GM20431 (cell line): ENCODE results near the gene FBRS.
"Not testable (repeated sequence)": the region's sequence is repeated elsewhere in the genome, so short reads cannot be mapped to it uniquely, and the experiment has no call there.

Experiments
- in situ Hi-C: fragments of 300-500 bp; cut with MseI, MboI; formaldehyde crosslinking; loops from one replicate; pipeline ENCODE4 v1.15.0; 2020; ENCODE audit warnings: low sequenced_read_pairs; ENCODE audit not compliant: unreplicated experiment

The FBRS gene

DNA sequence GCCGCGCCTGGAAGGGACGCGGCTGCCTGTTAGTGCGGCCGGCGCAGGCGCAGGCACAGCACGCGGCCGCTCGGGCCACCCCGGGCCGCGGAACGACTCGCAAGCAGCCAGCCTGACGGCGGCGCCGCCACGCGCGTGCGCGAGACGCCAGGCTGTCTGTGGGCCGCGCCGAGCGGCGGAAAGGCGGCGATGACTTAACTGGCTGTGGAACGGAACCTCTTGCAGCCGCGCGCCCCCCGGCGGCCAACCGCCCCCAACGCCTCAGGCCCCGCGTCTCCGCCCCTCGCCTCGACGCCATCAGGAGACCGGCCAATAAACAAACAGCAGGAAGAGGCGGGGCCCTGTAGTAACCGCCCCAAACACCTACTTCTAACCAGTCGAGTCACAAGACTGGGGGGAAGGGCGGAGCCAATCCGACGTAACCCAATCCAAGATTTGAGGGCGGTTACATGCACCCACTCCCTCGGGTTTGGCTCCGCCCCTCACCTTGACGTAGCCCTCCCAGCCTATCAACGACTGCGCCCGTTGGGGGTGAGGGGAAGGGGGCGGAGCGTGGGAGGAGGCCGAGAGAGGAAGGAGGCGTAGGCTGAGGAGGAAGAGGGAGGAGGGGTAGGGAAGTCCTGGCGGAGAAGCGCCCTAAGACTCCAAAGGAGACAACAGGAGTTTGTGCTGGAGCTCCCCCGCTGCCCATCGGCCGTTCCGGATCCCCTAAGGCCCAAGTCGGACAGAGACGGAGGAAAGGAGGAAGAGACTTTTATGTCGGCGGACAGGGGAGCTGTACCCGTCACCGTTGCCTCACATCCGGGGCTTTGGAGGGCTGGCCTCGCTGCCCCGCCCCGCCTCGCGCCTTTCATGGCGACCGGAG, at the start of gene FBRS:
TSS of gene FBRS (plus strand) at position 566 of the 865 bp plus-strand sequence. CDS start 1,088 bp downstream, outside the sequence.
- in situ Hi-C loops, result no loop called here

DNA sequence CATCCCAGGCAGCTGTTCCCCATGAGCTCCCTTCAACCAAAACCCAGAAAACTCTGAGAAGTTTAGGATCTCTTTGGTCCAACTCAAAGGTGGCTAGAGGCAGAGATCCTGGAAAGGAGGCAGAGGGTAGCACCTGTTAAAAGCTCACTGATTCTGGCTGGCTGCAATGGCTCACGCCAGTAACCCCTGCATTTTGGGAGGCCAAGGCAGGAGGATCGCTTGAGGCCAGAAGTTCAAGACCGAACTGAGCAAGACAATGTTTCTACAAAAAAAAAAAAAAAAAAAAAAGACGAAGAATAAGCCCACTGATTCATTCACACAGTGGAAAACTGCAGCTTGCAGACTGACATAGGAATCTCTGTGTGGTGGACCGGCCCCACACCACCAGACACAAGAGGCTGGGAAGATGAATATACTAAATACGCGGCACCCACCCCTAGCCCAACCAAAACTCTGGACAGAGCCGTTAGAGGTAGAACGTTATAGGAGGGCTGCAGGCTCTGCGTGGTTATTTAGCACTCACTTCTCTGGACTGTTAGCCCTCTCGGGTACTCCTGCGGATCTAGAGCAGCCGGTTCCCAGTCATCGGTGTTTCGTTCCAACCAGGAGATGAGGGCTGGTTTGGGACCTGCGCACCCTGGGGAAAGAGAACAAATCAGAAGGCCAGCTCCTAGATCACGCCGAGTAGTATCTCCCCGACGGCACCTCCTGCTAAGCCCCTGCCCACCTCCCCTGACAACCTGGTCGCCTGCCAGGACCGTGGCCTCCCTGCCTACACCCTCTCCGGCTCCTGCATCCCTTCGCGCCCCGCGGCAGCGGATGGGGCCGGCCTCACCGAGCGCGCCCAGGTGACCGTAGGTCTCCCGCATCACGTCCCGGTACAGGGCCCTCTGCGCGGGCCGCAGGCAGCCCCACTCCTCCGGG, 49.0 kb upstream of the FBRS start:
- in situ Hi-C loops, result loop anchor here (25.0 kb wide), 1 partner anchor 172 kb away; the partner anchor contains the start of genes DCTPP1 and SEPHS2

DNA sequence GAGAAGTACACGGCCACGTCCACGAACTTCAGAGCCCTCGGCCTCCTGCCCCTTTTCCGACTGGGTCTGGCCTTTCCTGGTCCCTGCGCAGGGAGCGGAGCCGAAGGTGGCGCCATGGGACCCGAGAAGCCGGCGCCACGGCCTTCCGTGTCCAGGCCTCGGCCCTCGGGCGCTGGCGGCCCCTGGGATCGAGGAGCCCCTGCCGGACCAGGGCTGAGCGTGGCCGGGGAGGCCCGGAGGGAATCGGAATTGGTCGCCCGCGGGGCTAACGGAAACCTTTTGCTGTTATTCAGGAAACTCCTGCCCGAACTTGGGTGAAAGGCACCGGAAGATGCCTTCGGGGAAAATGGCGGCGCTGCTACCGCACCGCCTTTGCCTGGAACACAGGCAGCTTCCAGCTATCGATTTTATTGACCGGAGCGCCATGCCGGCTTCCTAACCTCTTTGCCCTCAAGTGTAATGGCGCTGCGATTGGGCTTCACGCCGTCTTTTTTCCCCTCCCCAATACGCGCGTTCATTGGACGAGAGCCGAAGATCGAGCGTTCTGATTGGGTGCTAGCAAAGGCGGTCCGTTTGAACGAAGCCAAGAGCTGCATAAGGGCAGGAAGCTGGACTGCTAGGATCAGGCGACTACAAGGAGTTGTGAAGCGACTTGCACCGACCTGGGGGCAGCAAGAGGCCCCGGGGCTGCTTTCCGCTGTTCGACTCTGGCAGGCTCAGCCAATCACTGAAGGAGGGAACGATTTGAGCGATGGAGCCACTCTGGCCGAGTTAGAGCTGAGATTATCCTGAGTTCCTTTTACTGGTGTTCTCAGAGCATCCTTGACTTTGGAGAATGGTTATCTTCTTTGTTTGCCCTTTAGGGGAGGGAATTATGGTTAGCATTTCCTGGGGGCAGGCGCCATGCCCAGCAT, 48.0 kb upstream of the FBRS start, which contains the start of gene ZNF689:
TSS of gene ZNF689 (minus strand) at position 464 of the 914 bp plus-strand sequence. CDS start at position 116, 348 bp downstream.
- in situ Hi-C loops, result loop anchor here (25.0 kb wide), 1 partner anchor 173 kb away; the partner anchor contains the start of genes DCTPP1 and SEPHS2

DNA sequence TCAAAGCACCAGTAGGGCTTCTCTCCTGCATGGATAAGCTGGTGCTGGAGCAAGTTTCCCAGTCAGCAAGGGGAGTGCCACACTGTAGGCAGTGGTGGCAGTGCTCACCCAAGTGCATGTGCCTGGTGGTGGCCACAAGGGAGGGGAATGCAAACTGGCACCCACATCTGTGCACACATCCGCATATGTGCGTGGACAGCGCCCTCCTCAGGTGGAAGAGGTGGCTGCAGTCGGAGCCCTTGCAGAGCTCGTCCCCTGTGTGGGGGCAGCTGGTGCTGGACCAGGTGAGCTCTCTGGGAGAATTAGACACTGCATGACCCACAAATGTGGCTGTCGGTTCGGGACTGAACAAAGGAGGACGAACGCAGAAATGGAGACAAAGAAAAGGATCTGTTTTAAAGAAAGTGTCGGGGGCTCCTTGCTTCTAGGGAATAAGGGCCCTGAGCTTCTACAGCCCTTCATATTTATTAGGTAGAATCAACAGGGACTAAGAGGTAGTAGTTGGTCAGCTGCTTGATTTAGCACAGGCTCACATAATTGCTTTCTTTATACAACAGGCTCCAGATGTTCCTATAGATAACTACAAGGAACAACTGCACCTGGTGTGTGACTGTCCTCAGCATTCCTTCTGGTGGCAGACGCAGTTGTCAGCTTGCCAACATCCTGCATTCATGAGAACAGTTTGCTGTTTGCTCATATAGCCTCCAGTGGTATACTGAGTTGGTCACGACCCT, 42.7 kb upstream of the FBRS start:
- in situ Hi-C loops, result loop anchor here (25.0 kb wide), 1 partner anchor 178 kb away; the partner anchor contains the start of genes DCTPP1 and SEPHS2

DNA sequence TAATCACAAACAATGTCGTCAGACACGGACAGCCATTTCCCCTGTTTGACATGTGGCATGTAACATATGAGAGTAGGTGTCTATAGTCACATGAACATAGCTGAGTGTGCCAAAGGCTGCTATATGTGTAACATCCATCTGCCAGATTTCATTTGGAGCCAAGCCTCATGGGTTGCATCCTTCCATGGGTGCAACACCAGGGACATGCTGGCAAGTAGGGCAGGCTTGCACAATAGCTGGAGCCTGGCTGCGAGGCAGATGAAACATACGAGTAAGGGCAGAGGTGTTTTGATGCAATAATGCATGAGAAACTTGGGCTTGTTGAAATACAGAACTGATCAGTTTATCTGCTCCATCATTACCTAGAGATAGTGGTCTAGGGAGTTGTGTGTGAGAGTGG, 39.0 kb upstream of the FBRS start:
- in situ Hi-C loops, result loop anchor here (25.0 kb wide), 1 partner anchor 182 kb away; the partner anchor contains the start of genes DCTPP1 and SEPHS2

DNA sequence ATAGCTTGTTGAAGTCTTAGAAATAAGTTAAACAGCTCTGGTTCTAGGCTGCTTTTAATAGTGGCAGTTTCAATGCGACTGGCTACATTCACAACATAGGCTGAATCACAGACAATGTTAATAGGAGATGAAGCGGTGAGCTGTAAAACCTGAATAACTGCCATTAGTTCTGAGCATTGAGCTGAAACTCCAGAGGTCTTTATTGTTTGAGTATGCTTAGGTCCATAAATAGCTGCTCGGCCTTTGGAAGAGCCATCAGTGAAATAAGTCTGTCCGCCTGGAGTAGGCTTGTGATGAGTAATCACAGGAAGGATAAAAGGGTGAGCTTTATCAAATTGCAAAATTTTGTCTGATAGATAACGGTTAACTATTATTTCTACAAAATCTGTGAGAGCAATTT, 38.6 kb upstream of the FBRS start:
- in situ Hi-C loops, result loop anchor here (25.0 kb wide), 1 partner anchor 182 kb away; the partner anchor contains the start of genes DCTPP1 and SEPHS2

DNA sequence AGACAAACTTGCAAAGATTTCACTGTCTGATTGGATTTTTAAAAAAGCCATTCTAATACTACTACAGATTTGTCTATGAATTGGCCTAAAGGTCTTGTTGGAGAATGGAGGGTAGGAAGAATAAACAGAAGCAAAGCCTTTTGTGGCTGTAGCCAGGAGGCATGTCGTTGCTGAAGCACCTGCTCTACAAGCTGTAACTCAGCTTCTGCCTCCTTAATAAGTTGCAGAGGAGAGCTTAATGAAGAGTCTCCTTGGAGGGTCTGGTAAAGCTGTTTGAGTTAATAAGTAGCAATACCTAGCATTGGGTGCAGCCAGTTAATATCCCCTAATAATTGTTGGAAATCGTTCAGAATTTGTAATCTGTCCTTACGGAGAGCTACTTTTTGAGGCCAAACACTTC, 38.1 kb upstream of the FBRS start:
- in situ Hi-C loops, result loop anchor here (25.0 kb wide), 1 partner anchor 183 kb away; the partner anchor contains the start of genes DCTPP1 and SEPHS2

DNA sequence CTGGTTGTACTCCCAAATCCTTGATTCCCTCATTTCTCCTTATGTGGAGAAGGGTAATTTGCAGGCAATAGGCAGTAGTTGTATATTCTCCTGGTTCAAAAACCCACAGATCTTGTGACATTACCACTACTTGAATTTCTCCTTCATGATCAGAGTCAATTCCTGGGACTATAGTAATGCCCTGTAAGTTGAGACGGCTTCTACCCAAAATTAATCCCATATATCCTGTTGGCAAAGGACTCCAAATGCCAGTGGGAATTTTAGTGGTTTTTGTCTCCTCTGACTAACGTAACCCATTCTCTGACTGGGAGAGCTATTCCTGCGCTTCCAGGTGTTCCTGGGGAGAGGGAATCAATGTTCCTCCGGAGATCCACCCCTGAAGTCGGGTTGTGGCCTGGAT, 36.5 kb upstream of the FBRS start:
- in situ Hi-C loops, result loop anchor here (25.0 kb wide), 1 partner anchor 184 kb away; the partner anchor contains the start of genes DCTPP1 and SEPHS2

DNA sequence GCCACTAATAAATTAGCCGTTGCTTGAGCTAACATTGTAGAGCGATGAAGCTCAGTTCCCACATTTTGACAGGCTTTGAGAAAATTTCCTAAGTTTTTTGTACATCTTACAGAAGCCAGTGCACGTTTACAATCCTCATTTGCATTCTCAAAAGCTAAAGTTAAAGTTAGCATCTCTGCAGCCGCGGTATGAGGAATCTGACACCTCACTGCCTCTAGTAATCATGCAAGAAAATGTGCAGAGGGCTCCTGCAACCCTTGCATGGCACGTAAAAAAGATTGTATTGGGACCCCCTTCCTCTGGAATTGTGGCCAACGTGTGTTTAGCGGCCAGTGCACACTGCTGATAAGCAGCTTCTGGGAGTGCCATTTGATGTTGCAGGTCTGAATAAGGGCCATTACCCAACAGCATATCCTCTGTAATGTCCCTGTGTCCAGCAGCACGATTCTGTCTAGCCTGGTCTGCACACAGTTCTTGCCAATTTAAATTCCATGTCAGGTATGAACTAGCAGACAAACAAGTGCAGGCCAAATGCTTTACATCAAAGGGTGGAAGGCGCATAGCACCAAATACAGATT, 35.7 kb upstream of the FBRS start:
- in situ Hi-C loops, result loop anchor here (25.0 kb wide), 1 partner anchor 185 kb away; the partner anchor contains the start of genes DCTPP1 and SEPHS2

DNA sequence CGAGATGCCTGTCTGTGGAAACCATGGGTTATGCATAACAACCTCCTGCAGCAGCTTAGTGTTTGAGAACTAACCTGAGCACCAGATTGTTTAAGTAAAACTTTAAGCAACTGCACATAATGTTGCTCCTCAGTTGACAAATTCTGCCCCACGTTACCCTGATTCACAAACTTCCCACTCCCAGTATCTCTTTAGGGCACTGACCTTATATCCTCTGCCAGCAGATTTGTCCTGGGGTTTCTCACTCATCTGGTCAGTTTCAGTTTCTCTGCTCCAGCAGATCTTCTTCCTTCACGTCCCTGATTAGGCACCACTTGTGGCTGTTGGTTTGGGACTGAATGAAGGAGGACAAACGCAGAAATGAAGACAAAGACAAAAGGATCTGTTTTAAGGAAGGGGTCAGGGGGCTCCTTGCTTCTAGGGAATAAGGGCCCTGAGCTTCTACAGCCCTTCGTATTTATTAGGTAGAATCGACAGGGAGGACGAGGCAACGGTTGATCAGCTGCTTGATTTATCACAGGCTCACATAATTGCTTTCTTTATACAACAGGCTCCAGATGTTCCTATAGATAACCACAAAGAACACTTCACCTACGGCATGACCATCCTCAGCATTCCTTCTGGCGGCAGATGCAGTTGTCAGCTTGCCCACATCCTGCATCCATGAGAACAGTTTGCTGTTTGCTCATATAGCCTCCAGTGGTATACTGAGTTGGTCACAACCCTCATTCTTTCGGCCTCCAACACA, 34.5 kb upstream of the FBRS start:
- in situ Hi-C loops, result loop anchor here (25.0 kb wide), 1 partner anchor 186 kb away; the partner anchor contains the start of genes DCTPP1 and SEPHS2

DNA sequence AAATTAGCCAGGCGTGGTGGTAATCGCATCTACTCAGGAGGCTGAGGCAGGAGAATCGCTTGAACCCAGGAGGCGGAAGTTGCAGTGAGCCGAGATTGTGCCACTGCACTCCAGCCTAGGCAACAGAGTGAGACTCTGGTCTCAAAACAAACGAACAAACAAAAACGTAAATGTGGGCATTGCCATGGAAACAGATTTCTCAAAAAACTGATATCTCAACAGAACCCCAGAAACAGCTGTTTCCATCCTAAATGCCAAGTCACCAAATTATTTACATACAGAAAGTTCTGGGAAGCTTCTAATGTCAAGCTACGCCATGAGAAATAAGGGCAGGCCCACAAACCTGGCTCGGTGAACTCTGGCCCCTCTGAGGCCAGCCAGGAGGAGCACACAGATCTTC, 32.0 kb upstream of the FBRS start:
- in situ Hi-C loops, result no loop called here

DNA sequence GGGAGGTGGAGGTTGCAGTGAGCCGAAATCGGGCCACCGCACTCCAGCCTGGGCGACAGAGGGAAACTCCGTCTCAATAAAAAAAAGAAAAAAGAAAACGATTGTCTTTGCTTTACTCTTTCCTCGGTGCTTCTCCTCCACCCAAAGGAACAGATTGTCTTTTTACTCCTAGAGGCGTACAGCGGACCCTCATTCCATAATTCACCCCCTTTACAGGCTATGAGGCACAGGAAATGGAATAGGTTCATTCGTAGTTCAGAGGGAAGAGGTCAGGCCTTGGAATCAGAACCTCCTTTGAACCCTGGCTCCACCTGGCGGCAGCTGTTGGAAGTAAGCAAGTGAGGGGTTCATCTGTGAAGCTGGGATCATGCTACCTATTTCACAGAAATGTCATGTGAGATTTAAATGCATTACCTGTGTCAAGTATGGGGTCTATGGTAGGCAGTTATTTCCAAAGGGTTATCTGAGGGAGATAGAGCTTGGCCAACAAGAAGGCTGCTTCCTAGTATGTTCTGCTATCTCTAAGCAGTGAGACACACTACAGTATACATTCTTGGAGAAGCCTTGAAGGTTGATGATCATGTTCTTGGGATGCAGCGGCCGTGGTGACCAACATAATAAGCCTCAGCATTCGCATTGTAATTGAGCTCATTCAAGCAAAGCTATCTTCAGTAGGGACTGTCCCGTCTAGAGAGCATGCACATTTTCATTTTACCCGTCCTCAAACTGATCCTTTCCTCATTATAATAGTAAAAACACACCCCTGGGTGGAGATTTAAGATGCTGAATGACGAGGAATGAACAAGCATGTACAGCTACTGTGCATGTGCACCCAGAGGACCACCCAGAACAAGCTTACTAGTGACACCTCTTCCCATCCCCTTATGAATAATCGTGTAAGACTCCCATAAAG, 29.3 kb upstream of the FBRS start:
- in situ Hi-C loops, result no loop called here

DNA sequence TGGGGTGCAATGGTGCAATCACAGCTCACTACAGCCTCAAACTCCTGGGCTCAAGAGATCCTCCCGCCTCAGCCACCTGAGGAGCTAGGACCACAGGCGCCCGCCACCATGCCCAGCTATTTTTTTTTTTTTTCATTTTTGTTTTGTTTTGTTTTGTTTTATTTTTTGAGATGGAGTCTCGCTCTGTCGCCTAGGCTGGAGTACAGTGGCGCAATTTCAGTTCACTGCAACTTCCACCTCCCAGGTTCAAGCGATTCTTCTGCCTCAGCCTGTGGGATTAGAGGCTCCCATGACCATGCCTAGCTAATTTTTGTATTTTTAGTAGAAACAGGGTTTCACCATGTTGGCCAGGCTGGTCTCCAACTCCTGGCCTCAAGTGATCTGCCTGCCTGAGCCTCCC, 25.8 kb upstream of the FBRS start:
- in situ Hi-C loops, result not testable (repeated sequence)

DNA sequence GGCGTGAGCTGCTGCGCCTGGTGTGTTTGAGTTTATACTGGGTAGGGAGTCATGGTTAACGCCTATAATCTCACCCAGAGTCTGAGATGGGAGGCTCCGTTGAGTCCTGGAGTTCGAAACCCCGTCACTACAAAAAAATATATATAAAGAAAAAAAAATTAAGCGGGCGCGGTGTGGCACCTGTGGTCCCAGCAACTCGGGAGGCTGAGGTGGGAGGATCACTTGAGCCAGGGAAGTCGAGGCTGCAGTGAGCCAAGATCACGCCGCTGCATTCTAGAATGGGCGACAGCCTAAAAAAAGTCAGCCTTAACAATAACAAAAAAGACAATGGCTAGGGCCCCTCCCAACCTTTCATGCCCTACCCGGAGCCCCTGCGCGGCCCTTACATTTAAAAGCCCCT, 24.7 kb upstream of the FBRS start:
- in situ Hi-C loops, result no loop called here

DNA sequence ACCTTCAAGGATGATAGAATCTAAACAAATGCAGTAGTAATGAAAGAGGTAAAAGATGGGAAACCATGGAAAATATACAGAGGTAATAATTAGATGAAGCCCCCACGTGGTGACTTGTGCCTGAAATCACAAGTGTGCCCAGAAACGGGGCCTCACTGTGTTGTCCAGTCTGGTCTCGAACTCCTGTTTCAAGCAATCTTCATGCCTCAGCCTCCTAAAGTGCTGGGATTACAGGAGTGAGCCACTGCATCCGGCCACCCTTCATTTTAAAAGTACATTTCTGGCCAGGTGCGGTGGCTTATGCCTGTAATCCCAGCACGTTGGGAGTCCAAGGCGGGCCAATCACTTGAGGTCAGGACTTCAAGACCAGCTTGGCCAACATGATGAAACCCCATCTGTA, 21.6 kb upstream of the FBRS start:
- in situ Hi-C loops, result no loop called here

DNA sequence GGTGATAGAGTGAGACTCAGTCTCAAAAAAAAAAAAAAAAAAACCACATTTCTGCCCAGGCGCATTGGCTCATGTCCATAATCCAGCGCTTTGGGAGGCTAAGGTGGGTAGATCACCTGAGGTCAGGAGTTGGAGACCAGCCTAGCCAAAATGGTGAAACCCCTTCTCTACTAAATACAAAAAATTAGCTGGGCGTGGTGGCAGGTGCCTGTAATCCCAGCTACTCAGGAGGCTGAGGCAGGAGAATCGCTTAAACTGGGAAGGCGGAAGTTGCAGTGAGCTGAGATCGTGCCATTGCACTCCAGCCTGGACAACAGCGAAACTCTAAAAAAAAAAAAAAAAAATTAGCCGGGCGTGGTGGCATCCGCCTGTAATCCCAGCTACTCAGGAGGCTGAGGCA, 21.1 kb upstream of the FBRS start:
- in situ Hi-C loops, result not testable (repeated sequence)
